Activated CD4-positive, alpha-beta T cell treated with anti-CD3 and anti-CD28 coated beads, Interleukin-10, Interleukin-2, amounts not matched to agents 100 ng/mL and 50 ng/mL, durations not matched to agents 16 hours and 8 hours (primary cell): ENCODE data around the gene PARD3.

Source experiments
- DNase-seq: peaks from one replicate; pipeline ENCODE4 v3.0.0-alpha.2; 2020

Gene PARD3

GRCh38 chr10:34736976-34737771 is 77.9 kb downstream of the PARD3 start:
- no peak for DNase-seq

DNA sequence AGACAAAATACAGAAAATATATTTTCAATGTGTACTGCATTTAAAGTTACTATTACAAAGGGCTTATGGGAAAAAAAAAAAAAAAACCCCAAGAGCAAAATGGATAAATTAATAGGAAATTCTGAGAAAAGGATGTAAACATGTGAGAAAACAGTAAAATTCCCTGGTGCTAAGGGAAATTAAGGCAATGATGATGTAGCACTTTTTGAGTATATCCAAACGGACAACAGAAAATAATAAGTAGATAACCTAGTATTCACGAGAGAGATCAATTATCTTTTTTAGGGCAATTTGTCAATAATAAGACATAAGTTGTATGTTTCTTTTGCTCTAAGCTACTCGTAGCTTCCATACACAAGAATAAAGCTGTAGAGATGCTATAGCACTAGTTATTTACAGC is 80.2 kb downstream of the PARD3 start:
- no peak for DNase-seq

GRCh38 chr10:34732926-34733325 is 82.2 kb downstream of the PARD3 start:
- no peak for DNase-seq

DNA sequence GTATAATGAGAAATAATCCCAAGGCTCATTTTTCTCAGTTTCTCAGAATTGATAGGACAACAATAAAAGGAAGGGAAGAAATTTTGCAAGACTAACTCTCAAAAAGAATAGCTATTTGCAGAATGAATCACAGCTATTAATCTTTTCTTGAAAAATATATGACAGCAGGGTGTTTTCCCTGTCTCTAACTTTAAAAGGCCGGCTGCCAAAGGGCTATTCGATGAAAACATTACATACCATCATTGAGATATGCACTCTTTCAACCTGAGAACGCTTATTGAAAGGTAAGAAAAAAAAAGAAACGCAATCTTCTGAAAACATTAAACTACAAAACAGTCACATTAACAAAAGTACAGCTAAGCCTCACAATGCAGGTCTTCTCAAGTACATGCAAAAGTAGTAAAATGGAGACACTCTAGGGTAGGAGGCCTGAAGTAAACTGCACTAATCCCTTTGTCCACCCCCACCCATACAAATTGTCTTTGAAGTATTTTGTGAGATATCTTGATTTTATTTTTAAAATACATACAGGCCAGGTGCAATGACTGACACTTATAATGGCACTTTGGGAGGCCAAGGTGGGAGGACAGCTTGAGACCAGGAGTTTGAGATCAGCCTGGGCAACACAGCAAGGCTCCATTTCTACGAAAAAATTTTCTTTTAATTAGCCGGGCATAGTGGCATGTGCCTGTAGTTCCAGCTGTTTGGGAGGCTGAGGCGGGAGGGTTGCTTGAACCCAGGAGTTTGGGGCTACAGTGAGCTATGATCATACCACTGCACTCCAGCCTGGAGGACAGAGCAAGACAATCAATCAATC is 83.0 kb downstream of the PARD3 start:
- DNase-seq, result no peak

GRCh38 chr10:34731213-34731612 is 83.9 kb downstream of the PARD3 start:
- DNase-seq, result no peak

GRCh38 chr10:34730726-34731125 is 84.4 kb downstream of the PARD3 start:
- no peak for DNase-seq

- DNase-seq, result no peak
Measured at GRCh38 chr10:34729619-34730018, 85.5 kb downstream of the PARD3 start.

- no peak for DNase-seq
Measured at GRCh38 chr10:34728361-34728760, 86.7 kb downstream of the PARD3 start.

- DNase-seq, result no peak
Measured at GRCh38 chr10:34727595-34728033, 87.5 kb downstream of the PARD3 start.

DNA sequence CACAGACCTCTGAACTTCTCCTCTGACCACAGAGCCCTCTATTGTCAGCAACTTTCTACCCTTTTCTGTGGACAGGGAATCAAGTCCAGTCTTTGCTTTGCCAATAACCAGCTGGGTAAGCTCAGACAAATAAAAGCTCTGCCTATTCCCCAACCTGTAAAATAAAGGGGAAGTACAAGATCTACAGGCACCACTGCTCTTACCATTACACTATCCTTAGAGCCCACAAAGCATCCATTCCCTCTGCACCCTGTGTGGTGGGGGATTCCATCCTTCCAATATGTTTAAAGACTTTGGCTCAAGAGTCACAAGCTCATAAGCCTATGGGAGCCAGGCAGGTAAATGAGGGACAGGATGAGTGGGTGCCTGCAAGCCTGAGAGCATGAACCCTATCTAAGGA is 88.2 kb downstream of the PARD3 start:
- DNase-seq, result no peak

DNA sequence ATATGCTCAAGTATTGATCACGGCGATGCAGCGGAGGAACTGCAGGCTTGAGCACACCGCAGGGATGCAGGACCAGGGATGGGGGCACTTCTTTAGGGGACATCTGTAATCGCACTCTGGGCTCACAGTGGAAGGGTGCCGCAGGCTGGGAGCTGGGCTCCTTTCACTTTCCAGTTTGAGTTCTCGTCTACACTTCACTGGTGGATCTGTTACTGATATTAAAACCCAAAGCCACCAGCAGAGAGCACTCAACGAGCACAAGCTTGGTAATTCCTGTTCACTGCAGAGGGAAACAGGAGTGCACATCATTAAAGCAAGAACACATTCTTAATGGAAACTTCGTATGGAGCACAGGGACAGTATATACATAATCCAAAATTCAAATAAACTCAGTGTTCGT is 91.3 kb downstream of the PARD3 start:
- no peak for DNase-seq

- no peak for DNase-seq
Measured at GRCh38 chr10:34722404-34722803, 92.7 kb downstream of the PARD3 start.

GRCh38 chr10:34721208-34721840 is 93.8 kb downstream of the PARD3 start:
- no peak for DNase-seq

DNA sequence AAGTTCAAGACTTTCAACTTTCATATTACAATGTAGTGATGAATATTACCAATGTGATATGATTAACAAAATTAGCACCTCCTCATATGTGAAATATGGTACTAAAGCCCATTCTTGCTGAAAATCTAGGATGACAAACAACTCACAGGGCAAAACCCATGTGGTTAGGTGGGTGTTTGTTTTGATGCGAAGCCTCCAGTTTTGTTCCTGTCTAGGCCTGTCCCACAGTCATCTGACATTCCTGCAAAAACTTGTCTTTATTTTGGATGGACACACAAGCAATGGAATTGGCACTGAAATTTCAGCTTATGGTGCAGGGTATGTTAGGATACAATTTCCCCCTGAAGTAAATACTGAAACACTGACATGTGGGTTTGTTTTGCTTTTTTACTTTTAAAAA is 95.3 kb downstream of the PARD3 start:
- no peak for DNase-seq

DNA sequence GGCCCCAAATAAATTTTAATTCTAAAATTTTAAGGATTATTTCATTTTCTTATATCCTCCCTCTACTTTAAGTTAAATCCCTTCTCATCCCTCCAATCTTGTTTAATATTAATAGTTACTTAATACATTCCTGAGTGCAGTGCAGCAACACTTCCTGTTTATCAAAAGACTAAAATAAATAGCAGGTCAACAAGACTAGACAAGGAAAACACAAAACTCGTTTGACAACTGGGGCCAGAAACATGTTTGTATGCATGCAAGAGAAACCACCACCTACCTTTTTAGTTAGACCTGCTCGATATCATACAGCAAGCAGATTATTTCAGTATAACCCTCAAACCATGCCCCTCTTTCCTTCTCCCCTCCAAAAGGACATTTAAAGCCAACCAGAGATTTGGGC is 95.8 kb downstream of the PARD3 start:
- no peak for DNase-seq

DNA sequence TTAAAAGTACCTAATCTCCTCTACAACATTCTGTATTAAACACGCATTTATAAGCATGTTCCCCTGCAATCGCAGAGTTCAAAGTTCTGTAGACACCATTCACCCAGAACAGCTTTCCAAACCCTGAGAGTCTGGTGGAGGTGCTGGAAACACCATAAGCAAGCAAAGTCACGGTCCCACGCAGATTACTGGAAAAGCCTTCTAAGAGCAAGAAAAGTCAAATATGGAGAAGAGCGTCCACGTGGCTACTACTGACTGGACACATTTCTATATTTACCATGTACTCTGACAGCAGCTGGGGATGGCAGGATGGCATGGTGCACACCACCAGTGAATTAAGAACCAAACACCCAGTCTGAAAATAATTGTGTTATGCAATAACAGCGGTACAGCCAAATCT is 97.7 kb downstream of the PARD3 start:
- no peak for DNase-seq

DNA sequence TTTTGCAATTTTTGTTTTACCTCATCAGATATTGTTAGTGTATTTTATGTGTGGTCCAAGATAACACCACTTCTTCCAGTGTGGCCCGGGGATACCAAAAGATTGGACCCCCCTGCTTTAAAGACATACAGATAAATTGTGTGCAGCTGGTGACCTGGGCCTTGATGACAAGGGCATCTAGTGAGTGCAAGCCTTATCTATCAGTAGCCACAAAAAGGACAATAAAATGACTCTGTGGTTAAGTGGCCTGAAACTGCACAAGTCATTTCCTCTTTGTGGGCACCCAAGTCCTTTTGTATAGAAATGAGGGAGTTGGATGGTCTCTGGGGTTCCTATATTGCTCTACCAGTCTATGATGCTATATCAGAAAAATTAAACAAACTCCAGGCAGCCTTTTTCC is 98.1 kb downstream of the PARD3 start:
- DNase-seq, result no peak

DNA sequence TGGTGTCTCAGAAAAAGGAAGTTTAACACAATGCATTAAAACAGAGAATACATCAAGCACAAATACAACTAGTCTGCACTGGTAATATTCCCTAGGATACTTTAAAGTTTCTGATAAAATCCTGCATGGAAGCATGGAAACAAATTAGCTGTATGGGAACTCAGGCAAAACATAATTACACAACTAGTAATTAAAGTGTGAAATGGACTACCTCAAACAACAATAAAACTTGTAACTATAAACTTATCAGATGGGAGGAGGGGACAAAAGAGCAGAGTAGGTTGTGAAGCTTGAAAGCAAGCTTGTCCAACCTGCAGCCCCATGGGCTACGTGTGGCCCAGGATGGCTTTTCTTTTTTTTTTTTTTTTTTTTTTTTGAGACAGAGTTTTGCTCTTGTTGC is 98.9 kb downstream of the PARD3 start:
- no peak for DNase-seq

DNA sequence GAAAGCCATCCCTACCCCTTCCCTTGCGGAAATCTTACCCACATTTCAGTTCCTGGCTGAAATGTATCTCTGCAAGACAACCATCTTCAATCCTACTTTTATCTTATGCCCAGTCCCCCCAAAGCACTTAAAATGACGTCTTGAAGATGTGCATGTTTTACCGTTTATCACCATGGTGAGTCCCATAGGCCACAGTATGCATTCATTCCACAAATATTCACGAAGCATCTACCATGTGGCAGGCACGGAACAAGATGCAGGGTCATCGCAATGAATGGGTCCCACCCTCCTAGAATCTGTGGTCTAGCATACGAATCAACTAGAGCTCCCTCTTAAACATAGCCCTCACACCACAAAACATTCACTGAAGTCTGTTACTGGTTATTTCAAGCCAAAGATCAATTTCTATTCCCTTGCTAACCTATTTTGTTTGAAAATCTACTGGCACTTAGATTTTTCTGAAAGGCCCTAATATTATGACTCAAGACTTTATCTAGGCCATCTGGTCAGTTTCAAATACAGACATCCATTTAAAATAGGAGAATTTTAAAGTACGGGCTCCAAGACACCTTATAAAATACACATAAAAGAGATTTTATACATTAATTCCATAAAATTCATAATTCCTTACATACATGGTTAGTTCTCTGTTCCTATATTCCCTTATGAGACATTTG is 99.4 kb downstream of the PARD3 start:
- no peak for DNase-seq

DNA sequence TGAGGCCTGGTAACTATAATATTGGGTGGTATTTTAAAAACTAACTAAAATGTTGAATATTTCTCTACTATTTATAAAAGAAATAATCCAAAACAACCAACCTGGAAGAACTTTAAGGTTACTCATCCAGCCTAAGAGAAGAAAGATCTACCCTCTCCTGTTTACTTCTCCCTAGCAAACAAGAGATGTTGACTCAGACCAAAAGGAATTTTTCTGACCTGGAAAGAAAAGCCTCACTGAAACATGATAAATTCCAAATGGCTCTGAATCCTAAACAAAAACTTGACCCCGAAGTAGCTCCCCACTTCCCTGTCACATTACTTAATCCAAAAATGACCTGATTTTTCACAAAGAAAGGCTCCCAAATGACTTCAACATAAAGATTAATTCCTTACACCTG is 101.2 kb downstream of the PARD3 start:
- DNase-seq, result no peak

DNA sequence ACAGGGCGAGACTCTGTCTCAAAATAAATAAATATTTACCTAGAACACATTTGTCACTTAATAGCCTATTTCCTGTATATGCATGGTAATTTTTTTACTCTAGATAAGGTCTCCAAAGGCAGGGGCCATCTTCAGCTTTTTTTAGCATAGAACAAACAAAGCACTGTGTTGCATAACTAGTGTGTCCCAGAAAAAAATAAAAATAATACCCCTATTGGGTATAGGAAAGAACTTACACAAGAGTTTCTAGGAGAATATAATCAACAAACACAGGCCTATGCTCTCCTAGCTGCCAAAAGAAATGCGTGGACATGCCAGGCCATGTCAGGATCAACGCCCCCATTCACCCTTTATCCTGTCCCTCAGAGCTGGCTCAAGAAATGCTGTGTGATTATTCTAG is 103.6 kb downstream of the PARD3 start:
- DNase-seq, result no peak

DNA sequence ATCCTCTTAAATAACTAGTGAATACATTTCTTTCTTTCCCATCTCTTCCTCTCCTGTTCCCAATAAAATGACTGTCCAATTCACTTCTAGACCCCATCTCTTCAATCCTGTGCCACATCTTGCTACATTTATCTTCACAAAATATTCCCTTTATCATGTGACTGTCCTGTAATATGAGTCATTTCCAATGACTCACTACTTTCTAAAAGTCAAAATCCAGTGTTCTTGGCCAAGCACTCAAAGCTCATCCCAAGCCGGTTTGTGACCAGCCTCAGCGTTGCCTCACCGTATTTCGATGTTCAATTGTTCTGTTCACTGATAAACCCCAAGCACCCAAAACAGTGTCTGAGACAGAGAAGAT is 104.7 kb downstream of the PARD3 start:
- DNase-seq, result no peak

DNA sequence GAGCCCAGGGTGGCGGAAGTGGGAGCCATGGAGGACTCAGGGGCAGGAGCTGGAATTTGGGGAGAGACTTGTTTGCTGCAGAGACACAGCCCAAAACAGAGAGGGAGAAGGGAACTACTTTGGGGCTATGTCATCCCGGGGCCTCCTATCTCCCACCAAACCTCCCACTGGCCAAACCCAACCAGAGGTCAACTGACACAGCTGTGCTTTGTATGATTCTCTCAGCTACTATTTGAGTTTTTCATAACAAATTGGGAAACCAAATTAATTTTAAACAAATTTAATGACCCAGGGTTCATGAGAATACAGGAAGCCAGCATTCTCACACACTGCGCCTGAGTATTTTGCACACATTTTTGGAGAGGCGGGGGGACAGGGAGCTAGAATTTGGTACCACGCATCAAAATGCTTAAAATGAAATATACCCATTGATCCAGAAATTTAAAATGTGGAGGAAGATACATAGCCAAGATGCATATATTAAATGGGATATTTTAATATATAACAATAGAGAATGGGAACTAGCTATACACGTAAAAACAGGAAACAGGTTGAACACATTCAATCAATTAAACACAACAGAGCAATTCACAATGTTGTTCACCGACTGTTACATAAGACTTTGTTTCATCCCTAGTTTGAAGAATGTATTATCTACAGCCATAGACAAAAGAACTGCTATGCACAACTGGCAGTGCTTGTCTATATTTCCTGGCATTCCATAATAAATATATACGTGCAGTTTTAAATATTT is 105.3 kb downstream of the PARD3 start:
- DNase-seq, result no peak
